Stimulated activated CD4-positive, alpha-beta T cell treated with anti-CD3 and anti-CD28 coated beads, Interleukin-4, amount 100 ng/mL, for 4 hours (primary cell): ENCODE data around the gene COL4A1.

Source experiments
- DNase-seq, 2 experiments: peaks; one replicate each; pipeline ENCODE4 v3.0.0-alpha.2; 2020

Gene COL4A1

GRCh38 chr13:110186231-110186855 is 120.6 kb downstream of the COL4A1 start:
- no peak for DNase-seq

DNA sequence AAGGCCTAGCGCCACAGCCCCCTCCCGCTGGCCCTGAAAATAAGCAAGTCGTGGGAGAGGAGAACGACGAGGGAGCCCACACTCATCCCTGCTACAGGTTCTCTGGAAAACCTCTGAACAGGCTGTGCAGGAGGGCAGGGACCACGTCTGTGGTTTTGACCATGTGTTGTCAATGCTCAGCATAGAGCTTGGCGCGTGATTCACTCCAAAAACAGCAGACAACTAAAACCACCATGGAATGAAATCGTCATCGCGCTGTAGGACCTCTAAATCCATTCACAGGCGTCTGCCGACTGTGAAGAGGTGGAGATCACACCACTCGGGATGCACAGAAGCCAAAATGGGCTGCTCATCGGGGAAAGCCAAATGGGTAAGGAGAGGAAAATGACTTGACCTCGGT is 121.3 kb downstream of the COL4A1 start:
- no peak for DNase-seq

DNA sequence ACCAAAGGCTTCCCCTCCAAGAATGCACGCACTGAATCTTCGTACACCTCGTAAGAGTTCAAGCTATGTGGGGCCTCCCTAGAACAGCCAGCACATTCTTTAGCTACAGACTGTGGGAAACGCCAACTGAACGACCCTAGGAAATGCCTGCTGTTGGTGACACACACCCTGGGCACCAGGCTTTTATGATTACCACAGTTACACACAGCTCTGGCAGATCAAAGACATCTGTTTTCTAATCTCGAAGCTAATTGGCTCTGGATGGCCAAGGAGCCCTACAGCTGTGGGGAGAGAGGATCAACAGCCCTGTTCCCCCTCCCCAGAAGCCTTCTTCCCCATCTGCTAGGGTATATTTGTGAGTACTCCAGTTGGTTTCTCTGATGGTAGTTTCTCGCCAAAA is 123.0 kb downstream of the COL4A1 start:
- no peak for DNase-seq

GRCh38 chr13:110182461-110182860 is 124.5 kb downstream of the COL4A1 start:
- no peak for DNase-seq

DNA sequence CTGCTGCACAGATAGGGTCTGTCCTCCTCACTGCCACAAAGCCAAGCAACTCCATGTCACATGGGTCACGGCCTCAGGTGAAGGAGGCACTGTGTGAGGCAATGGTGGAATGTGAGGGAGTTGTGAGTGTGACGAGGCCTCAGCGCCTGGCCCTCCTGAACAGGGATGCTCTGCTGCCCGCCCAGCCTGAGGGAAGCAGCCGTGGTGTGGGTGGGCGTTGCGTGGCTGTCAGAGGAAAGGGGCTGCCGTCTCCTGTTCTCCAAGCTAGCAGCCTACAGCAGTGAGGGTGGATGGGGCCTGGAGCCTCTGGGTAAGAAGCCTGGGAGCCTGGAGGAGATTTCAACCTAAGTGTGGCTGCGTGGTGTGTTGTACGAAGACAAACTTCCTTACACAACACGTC is 125.0 kb downstream of the COL4A1 start:
- no peak for DNase-seq

- no peak for DNase-seq
Observed at GRCh38 chr13:110179857-110180147, 127.2 kb downstream of the COL4A1 start.

DNA sequence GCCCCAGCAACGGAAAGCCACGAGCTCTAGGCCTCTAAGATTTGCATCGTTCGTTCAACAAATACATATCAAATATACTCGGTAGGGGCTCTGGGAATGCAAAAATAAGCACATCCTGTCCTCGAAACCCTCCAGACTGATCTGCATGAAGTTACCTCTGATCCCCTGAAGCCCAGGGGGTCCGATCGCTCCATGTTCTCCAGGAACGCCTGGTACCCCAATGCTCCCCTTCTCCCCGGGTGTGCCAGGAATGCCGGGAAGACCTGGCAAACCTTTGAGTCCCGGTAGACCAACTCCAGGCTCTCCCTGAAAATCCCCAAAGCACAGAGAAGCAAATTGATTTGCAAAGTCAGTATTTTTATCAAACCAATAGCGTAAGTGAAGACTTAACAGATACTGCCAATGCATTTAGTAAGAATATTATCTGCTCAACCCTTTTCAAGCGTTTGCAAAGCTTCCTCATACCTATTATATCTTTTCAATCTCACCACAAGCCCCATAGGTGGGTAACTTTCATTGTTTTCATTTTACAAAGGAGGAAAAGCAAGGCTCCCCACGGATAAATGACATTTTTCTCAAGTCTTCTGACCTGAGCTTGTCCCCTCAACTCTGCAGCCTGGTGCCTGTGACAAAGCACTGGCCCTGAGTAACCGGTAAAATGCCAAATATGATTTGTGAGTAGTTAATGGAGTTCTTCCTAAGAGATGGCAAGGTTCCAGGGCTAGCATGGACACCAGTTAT is 127.7 kb downstream of the COL4A1 start:
- no peak for DNase-seq

GRCh38 chr13:110177790-110178189 is 129.2 kb downstream of the COL4A1 start:
- no peak for DNase-seq

GRCh38 chr13:110176431-110176830 is 130.5 kb downstream of the COL4A1 start:
- no peak for DNase-seq

GRCh38 chr13:110173247-110173818 is 133.6 kb downstream of the COL4A1 start:
- no peak for DNase-seq

- DNase-seq: no peak
Observed at GRCh38 chr13:110170882-110171281, 136.1 kb downstream of the COL4A1 start.

- no peak for DNase-seq
Observed at GRCh38 chr13:110170020-110170790, 136.8 kb downstream of the COL4A1 start.

DNA sequence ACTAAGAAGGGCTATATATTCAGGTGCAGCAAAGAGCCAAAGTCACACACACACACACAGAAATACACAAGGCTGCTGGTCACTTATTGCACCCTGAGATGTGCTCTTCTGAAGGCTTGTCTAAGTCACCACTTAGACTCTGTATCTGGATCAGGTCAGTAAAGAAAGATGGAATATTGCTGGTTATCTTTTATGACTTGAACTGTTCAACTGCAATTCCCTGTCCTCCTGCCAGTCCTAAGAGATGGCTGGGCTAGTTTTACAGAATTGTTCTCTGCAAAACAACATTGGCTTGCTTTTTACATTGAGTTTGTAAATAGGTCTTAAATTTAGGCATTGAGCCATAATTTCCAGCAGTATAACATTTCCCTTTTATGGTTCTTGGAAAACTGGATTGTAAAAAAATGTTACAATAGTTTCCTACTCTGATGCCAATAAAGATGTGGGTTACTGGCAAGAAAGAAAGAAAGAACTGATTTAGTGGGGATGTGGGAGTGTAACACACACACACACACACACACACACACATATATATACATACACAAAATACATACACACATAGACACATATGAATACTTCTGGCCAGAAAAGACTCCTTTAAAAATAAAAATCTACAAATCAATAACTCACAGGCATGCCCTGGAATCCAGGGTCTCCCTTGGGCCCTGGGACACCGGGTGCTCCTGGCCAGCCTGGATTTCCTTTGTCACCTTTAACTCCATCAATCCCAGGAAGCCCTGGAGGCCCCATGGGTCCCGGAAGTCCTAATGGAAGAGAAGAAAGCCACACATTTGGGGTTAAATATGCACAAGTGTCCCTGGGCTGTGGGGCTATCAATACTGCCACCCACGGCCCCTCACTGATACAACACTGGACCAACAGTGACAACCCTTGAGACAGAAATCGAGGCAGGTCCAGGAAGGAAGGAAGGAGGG is 137.7 kb downstream of the COL4A1 start:
- DNase-seq: no peak

- DNase-seq: no peak
Observed at GRCh38 chr13:110166598-110166997, 140.4 kb downstream of the COL4A1 start.

GRCh38 chr13:110164706-110165105 is 142.3 kb downstream of the COL4A1 start:
- no peak for DNase-seq

DNA sequence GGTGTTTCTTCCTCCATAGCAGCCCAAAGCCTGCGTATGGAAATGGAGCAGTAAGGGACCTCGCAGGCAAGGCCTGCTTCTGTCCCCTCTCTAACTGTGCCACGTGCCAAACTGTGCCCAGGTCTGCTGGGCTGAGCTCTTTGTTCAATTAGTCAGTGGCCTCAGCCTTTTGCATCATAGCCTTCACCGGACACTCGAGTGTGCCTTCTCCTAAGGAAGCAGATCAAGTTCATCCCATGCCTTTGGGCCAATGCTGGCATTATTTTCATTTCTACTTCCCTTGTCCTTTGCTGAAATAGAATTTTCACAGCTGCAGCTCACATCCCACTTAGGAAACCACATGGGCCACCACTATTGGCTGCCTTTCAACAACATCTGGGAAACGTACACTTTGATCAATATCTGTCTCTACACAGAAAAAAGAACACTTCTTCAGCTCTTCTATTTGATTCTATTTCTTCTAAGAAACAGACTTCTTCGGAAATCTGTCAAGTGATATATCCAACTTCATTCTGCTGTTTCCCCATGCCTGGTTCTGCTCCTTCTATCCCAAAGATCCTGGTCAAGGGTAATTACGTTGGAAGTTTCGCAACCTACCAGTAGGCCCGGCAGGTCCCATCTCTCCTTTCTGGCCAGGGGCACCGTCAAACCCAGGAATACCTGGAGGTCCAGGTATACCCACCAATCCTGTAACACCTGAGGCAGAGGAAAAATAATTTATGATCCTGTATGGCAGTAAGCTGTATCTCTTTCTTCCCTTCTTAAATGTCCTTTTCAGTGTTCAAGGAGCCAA is 143.9 kb downstream of the COL4A1 start:
- DNase-seq: no peak

DNA sequence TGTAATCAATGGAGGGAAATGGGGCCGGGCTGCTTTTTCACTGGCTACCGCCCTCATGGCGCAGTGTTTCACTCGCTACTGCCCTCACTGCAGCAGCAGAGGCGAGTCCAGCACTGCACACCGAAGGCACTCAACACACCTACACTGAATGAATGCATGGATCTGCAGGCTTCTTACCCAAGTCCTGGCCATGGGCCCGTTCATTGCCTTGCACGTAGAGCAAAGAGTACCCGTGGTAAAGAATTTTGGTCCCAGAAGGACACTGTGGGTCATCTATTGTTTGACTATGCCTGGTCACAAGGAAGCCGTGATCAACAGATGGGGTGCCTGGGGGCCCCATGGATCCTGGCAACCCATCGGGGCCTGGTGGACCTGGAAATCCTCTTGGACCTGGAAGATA is 144.9 kb downstream of the COL4A1 start:
- DNase-seq: no peak

GRCh38 chr13:110161112-110161882 is 145.7 kb downstream of the COL4A1 start:
- no peak for DNase-seq

DNA sequence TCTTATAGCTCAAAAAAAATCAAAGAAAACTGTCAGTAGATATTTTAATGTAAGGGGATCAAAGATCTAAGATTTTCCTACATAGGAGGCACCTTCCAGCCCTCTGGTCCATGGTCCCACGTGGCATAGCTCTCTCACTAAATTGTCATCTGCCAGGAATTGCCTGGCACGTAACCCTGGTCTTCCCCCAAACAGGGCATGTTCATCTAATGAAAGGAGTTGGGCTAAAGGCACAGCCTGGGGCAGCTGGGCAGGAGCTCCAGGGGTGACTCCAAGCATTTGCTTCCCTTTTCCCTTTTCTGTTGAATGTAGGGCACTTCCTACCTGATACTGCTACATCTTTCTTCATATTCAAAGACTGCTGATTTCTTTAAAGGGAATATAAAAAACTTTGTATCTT is 148.7 kb downstream of the COL4A1 start:
- no peak for DNase-seq

DNA sequence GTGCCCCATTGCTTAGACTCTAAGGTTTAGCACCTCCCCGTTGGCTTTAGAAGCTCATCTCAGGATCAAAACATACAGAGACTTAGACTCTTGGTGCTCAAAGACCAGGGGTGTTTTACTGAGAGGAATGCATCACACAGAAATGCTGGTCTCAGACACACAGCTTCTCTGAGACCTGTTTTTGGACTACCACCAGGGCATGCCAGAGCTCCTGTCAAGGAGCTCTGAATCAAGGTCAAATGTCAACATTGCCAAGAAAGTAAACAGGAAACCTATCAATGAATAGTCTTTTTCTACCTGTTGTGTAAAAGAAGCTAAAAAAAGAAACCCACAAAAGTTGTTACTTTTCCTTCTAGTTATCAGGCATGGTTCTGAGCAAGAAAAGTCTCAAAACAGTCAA is 149.2 kb downstream of the COL4A1 start:
- DNase-seq: no peak
